Natural killer cell (primary cell): ENCODE results near the gene KRT2. TPM values are rescaled to one million over a fixed set of nuclear protein-coding genes. Genes with fewer than 3 reads are reported as not detected.

Experiments
- ATAC-seq, 3 donors: fragments of 150-1000 bp in 2 of 3; fragments of 200-7000 bp in 1 of 3; cut with Tn5 transposase; 1 replicate in 1 of 3; 2 replicates in 2 of 3; pipeline ENCODE4 v1.10.0; 2021; ENCODE audit warnings: mild to moderate bottlenecking in 2 of 3, moderate library complexity in 2 of 3
- DNase-seq, 2 donors: peaks; one replicate each; pipeline versions ENCODE4 v3.0.0 to v3.0.0-alpha.2; 2013 to 2021; ENCODE audit warnings: mixed read lengths in 1 of 2
- H3K27ac ChIP-seq: one replicate; pipeline ENCODE4 v1.5.1; 2013; ENCODE audit warnings: mild to moderate bottlenecking, low read length
- H3K27me3 ChIP-seq: one replicate; pipeline ENCODE4 v1.6.1; 2013; ENCODE audit warnings: low read length; ENCODE audit not compliant: control insufficient read depth, insufficient read depth
- H3K36me3 ChIP-seq: one replicate; pipeline ENCODE4 v1.6.1; 2013; ENCODE audit warnings: low read length; ENCODE audit not compliant: control insufficient read depth, insufficient read depth
- H3K4me1 ChIP-seq: one replicate; pipeline ENCODE4 v1.6.1; 2013; ENCODE audit warnings: low read length; ENCODE audit not compliant: control insufficient read depth, insufficient read depth
- H3K4me3 ChIP-seq: one replicate; pipeline ENCODE4 v1.5.1; 2013; ENCODE audit warnings: low read length
- H3K9me3 ChIP-seq: one replicate; pipeline ENCODE4 v1.6.1; 2013; ENCODE audit warnings: low read length; ENCODE audit not compliant: control insufficient read depth, insufficient read depth
- H3K27ac Mint-ChIP-seq, 2 donors: one replicate each; pipeline ENCODE4 v1.8.0; 2022; ENCODE audit warnings: mild to moderate bottlenecking in 2 of 2, mixed read lengths in 2 of 2, moderate library complexity in 1 of 2
- H3K27me3 Mint-ChIP-seq, 2 donors: one replicate each; pipeline ENCODE4 v1.8.0; 2022; ENCODE audit warnings: low read depth in 2 of 2, mixed read lengths in 2 of 2
- H3K36me3 Mint-ChIP-seq: one replicate; pipeline ENCODE4 v1.8.0; 2022; ENCODE audit warnings: mixed read lengths
- H3K4me1 Mint-ChIP-seq, 2 donors: one replicate each; pipeline ENCODE4 v1.8.0; 2022; ENCODE audit warnings: mixed read lengths in 2 of 2
- H3K4me3 Mint-ChIP-seq: one replicate; pipeline ENCODE4 v1.8.0; 2022; ENCODE audit warnings: mild to moderate bottlenecking, moderate library complexity, mixed read lengths
- H3K9me3 Mint-ChIP-seq, 2 donors: one replicate each; pipeline ENCODE4 v1.8.0; 2022; ENCODE audit warnings: mixed read lengths in 2 of 2
- WGBS: methylation state at CpG from one replicate; pipeline ENCODE4 v1.1.7; 2013; ENCODE audit warnings: missing lambda C conversion rate; ENCODE audit not compliant: insufficient coverage; 5-methylcytosine and 5-hydroxymethylcytosine counted together
- intact Hi-C: fragments of 100-400 bp; cut with micrococcal nuclease; formaldehyde crosslinking; loops from one replicate; pipeline ENCODE4 v1.14.2; 2022
- total RNA-seq, 4 donors: library from RNA; stranded (reverse); fragments of 120-200 nt in 1 of 4; gene quantifications; one replicate each; pipeline versions ENCODE4 v1.2.3 to v1.2.4, GENCODE V29; 2013 to 2022
- TF ChIP-seq, protein P1 (sequence below): fragments of 200-600 bp; IDR thresholded peaks from one replicate; pipeline ENCODE4 v1.8.0; 2022; ENCODE audit warnings: antibody characterized with exemption

The KRT2 gene
- total RNA-seq, 3 donors from 2014 or later (not counting 1 experiment from before 2014, with no cell fraction given), result 0.63 to 1.4 (median 0.66) TPM

GRCh38 chr12:52698651-52699340 lies 46.8 kb upstream of the KRT2 start:
- Mint-ChIP-seq H3K27me3 (peaks cover 7 to 24% of the 10 kb centered on the region in 2 donors), H3K9me3 (no peaks in the 10 kb centered on the region), H3K36me3 (no peaks in the 10 kb centered on the region), H3K4me1 (peaks cover 5 to 8% of the 10 kb centered on the region in 2 donors), H3K4me3 (no peak overlapping the region), H3K27ac (no peak overlapping the region)
- no peak overlapping the region for H3K4me3 ChIP-seq
- TF ChIP-seq, protein P1, sequence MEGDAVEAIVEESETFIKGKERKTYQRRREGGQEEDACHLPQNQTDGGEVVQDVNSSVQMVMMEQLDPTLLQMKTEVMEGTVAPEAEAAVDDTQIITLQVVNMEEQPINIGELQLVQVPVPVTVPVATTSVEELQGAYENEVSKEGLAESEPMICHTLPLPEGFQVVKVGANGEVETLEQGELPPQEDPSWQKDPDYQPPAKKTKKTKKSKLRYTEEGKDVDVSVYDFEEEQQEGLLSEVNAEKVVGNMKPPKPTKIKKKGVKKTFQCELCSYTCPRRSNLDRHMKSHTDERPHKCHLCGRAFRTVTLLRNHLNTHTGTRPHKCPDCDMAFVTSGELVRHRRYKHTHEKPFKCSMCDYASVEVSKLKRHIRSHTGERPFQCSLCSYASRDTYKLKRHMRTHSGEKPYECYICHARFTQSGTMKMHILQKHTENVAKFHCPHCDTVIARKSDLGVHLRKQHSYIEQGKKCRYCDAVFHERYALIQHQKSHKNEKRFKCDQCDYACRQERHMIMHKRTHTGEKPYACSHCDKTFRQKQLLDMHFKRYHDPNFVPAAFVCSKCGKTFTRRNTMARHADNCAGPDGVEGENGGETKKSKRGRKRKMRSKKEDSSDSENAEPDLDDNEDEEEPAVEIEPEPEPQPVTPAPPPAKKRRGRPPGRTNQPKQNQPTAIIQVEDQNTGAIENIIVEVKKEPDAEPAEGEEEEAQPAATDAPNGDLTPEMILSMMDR, result no peak
- H3K9me3 ChIP-seq, result no peaks in the 10 kb centered on the region
- no peak overlapping the region for H3K27ac ChIP-seq
- DNase-seq (no peak), ATAC-seq (no peak)
- H3K27me3 ChIP-seq, result no peaks in the 10 kb centered on the region
- no peaks in the 10 kb centered on the region for H3K4me1 ChIP-seq
- intact Hi-C loops, result no loop called here
- WGBS, result 67% methylated on average over 11 of the region's 11 CpGs
- H3K36me3 ChIP-seq, result no peaks in the 10 kb centered on the region

DNA sequence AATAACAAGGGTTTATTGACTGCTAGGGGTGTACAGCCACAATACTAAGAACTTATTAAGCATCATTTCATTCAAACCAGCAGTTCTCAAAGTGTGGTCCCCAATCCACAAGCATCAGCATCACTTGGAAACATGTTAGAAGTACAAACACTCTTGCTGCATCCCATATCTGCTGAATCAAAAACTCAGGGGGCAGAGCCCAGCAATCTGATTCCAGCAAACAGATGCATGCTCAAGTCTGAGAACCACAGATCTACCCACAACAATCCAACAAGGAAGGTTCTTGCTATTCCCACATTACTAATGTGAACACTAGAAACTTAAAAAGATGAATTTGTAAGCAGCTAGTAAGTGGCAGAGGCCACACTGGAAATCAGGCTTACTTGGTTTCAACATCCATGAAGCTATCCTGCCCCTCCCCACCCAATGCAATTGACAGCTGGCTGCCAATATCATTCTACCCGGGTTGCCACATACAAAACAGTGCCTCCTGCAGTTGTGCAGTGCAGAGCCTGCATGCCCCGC lies 45.1 kb upstream of the KRT2 start:
- Mint-ChIP-seq H3K27ac (no peak overlapping the region), H3K4me3 (no peak overlapping the region), H3K27me3 (peaks cover 15 to 17% of the 10 kb centered on the region in 2 donors), H3K9me3 (no peaks in the 10 kb centered on the region), H3K4me1 (peaks cover 10 to 11% of the 10 kb centered on the region in 2 donors), H3K36me3 (no peaks in the 10 kb centered on the region)
- H3K36me3 ChIP-seq, result no peaks in the 10 kb centered on the region
- intact Hi-C loops, result no loop called here
- no peak for ATAC-seq
- no peaks in the 10 kb centered on the region for H3K27me3 ChIP-seq
- H3K4me1 ChIP-seq, result no peaks in the 10 kb centered on the region
- DNase-seq, result no peak
- H3K4me3 ChIP-seq, result no peak overlapping the region
- 65% methylated on average over 2 of the region's 2 CpGs for WGBS
- TF ChIP-seq, protein P1, result no peak
- no peak overlapping the region for H3K27ac ChIP-seq
- no peaks in the 10 kb centered on the region for H3K9me3 ChIP-seq

- peaks cover 2% of the 10 kb centered on the region for H3K4me1 ChIP-seq
- H3K27me3 ChIP-seq, result no peaks in the 10 kb centered on the region
- peaks cover 11 to 15% of the 10 kb centered on the region in 2 donors for H3K4me1 Mint-ChIP-seq
- TF ChIP-seq, protein P1, result no peak
- no peak overlapping the region for H3K27ac Mint-ChIP-seq
- ATAC-seq (no peak), DNase-seq (no peak)
- H3K9me3 ChIP-seq, result no peaks in the 10 kb centered on the region
- no peaks in the 10 kb centered on the region for H3K36me3 ChIP-seq
- no CpG with 5 or more reads among the region's 3 CpGs for WGBS
- H3K4me3 ChIP-seq, result no peak overlapping the region
- no peaks in the 10 kb centered on the region for H3K36me3 Mint-ChIP-seq
- intact Hi-C loops, result no loop called here
- H3K9me3 Mint-ChIP-seq, result no peaks in the 10 kb centered on the region
- H3K27ac ChIP-seq, result no peak overlapping the region
- peaks cover 10 to 12% of the 10 kb centered on the region in 2 donors for H3K27me3 Mint-ChIP-seq
- H3K4me3 Mint-ChIP-seq, result no peak overlapping the region
These were observed 44.6 kb upstream of the KRT2 start for GRCh38 chr12:52696588-52696987.
